Breast epithelium (tissue), 4 donors: ENCODE measurements around the gene CTNNBL1. TPM values are rescaled to one million over a fixed set of nuclear protein-coding genes. Genes with fewer than 3 reads are reported as not detected.
"Not testable (repeated sequence)": the region's sequence is repeated elsewhere in the genome, so short reads cannot be mapped to it uniquely, and the experiment has no call there.

ENCODE experiments used
- DNase-seq, 2 donors: peaks; one replicate each; pipeline ENCODE4 v3.0.0-alpha.2; 2019; ENCODE audit warnings: low spot score in 2 of 2
- H3K27ac ChIP-seq, 2 donors: fragments of 200-600 bp; sonication (generic) in 1 of 2; one replicate each; pipeline ENCODE4 v1.5.1; 2016 to 2019; ENCODE audit warnings: mild to moderate bottlenecking in 1 of 2
- H3K27me3 ChIP-seq, 2 donors: fragments of 200-600 bp; sonication (generic) in 1 of 2; one replicate each; pipeline versions ENCODE4 v1.5.1 to v1.6.0; 2017 to 2019; ENCODE audit warnings: control low read depth in 1 of 2, mild to moderate bottlenecking in 1 of 2
- H3K36me3 ChIP-seq: fragments of 200-600 bp; one replicate; pipeline ENCODE4 v1.5.1; 2019
- H3K4me1 ChIP-seq, 2 donors: fragments of 200-600 bp; sonication (generic); one replicate each; pipeline ENCODE4 v1.5.1; 2016 to 2019; ENCODE audit warnings: control low read depth in 1 of 2
- H3K4me3 ChIP-seq, 3 donors: fragments of 200-600 bp; sonication (generic); 1 replicate in 2 of 3; 2 replicates in 1 of 3; pipeline ENCODE4 v1.5.1; 2016 to 2019; ENCODE audit warnings: mild to moderate bottlenecking in 3 of 3, moderate library complexity in 2 of 3
- H3K9me3 ChIP-seq, 2 donors: fragments of 200-600 bp; sonication (generic) in 1 of 2; one replicate each; pipeline ENCODE4 v1.5.1; 2016 to 2019; ENCODE audit warnings: control low read depth in 1 of 2
- CTCF ChIP-seq, 3 donors: fragments of 450-650 bp; IDR thresholded peaks; one replicate each; pipeline ENCODE4 v1.5.1; 2016 to 2017; ENCODE audit warnings: antibody characterized with exemption in 3 of 3, mild to moderate bottlenecking in 3 of 3, moderate library complexity in 3 of 3
- POLR2A ChIP-seq: fragments of 450-650 bp; IDR thresholded peaks from one replicate; pipeline ENCODE4 v1.6.1; 2016; ENCODE audit warnings: antibody characterized with exemption, mild to moderate bottlenecking, moderate library complexity
- POLR2AphosphoS5 ChIP-seq, 3 donors: sonication (generic); formaldehyde crosslinking; IDR thresholded peaks; one replicate each; pipeline ENCODE4 v1.6.1; 2017; ENCODE audit warnings: antibody characterized with exemption in 3 of 3
- intact Hi-C: fragments of 100-400 bp; cut with DNase I; formaldehyde crosslinking; loops from one replicate; pipeline ENCODE4 v1.15.1; 2023; ENCODE audit warnings: low total_unique reads
- total RNA-seq, 3 donors: library from RNA; depleted of rRNA; stranded (reverse); fragments of >200 nt; gene quantifications; one replicate each; pipeline ENCODE4 v1.1.0, GENCODE V29; 2016

Gene CTNNBL1
- total RNA-seq, 3 donors from 2014 or later = 32.2 to 37.0 (median 32.4) TPM

- Histone ChIP-seq H3K36me3 (no peaks in the 10 kb centered on the region), H3K27ac (no peak overlapping the region), H3K9me3 (no peaks in the 10 kb centered on the region), H3K27me3 (no peaks in the 10 kb centered on the region), H3K4me3 (no peak overlapping the region), H3K4me1 (no peaks in the 10 kb centered on the region)
- intact Hi-C loops = no loop called here
- no peak for TF ChIP-seq POLR2A
- TF ChIP-seq POLR2AphosphoS5 (IDR thresholded peaks at IDR 0.05) = no peak
- no peak for TF ChIP-seq CTCF (IDR thresholded peaks at IDR 0.05)
- no peak for DNase-seq
Measured at GRCh38 chr20:37853823-37854375, 160.1 kb downstream of the CTNNBL1 start.

DNA sequence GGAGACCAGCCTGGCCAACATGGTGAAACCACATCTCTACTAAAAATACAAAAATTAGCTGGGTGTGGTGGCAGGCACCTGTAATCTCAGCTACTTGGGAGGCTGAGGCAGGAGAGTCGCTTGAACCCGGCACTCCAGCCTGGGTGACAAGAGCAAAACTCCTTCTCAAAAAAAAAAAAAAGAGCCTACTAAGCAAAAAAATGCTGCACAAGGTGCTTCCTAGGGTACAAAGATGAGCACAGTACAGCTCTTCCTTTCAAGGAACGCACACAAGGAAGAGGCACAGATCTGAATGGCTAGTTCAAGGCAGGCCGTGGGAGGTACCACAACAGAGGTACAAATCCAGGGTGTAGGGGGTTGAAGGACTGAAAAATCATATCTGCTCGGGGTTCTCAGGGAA is 162.2 kb downstream of the CTNNBL1 start:
- H3K9me3 ChIP-seq, H3K27ac ChIP-seq, intact Hi-C loops, H3K4me3 ChIP-seq, H3K4me1 ChIP-seq, H3K27me3 ChIP-seq, DNase-seq, H3K36me3 ChIP-seq: not testable (repeated sequence)

GRCh38 chr20:37856932-37857660 is 163.3 kb downstream of the CTNNBL1 start:
- DNase-seq = no peak
- H3K4me1 ChIP-seq = no peaks in the 10 kb centered on the region
- intact Hi-C loops = no loop called here
- no peak overlapping the region for H3K27ac ChIP-seq
- H3K36me3 ChIP-seq = no peaks in the 10 kb centered on the region
- TF ChIP-seq POLR2AphosphoS5 (IDR thresholded peaks at IDR 0.05) (no peak), CTCF (IDR thresholded peaks at IDR 0.05) (no peak), POLR2A (no peak)
- H3K27me3 ChIP-seq = no peaks in the 10 kb centered on the region
- H3K4me3 ChIP-seq = no peak overlapping the region
- H3K9me3 ChIP-seq = no peaks in the 10 kb centered on the region

DNA sequence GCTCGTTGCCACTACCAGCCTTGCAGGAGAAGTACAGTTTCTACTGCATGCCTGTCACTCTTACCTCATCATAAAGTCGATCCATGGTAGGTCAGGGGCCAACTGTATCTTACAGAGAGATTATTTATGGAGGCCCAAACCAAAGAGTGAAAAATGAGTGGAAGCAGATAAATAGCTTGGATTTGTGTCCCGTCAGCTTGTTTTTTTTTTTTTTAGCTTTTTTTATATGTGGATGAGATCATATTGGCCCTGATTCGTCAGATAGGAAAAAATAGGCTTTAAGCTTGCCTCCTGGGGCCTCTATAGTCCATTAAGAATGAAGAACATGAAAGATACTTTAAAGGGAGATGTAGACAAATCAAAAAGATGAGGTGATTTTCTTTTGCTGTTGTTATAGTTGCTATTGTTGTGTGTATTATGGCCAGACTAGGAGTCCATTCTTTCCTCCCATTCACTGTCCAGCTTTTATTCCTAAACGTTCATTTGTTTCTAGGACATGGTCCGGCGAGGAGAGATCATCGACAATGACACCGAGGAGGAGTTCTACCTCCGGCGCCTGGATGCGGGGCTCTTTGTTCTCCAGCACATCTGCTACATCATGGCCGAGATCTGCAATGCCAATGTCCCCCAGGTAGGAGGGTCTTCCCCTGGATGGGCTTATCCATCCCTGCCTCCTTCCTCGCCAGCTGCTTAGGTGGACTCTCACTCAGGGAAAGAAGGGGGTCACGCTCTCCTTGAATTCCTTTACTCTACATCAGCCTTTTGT is 165.8 kb downstream of the CTNNBL1 start:
- no peak for DNase-seq
- Histone ChIP-seq H3K27ac (no peak overlapping the region), H3K4me1 (no peaks in the 10 kb centered on the region), H3K9me3 (no peaks in the 10 kb centered on the region), H3K36me3 (no peaks in the 10 kb centered on the region), H3K4me3 (no peak overlapping the region), H3K27me3 (no peaks in the 10 kb centered on the region)
- intact Hi-C loops = no loop called here
- TF ChIP-seq POLR2AphosphoS5 (IDR thresholded peaks at IDR 0.05) (no peak), CTCF (IDR thresholded peaks at IDR 0.05) (no peak), POLR2A (no peak)

DNA sequence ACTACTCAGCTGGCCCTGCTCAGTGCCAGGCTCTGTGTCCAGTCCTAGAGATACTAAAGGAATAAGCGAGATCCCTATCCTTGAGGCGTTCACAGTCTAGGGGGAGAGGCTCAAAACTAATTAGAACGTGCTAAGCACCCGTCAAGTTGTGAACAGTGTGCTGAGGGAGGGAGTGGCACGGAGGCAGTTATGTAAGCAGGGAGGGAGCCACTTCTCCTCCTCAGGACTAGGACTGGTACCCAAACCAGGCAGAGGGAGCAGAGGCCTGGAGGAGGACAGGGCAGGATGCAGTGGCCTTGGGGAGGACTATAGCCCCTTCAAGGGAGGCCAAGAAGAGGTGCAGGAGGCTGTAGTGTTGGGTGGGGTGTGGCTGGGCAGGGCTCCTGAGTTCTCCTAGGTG is 169.5 kb downstream of the CTNNBL1 start:
- Histone ChIP-seq H3K4me1 (no peaks in the 10 kb centered on the region), H3K36me3 (no peaks in the 10 kb centered on the region), H3K27me3 (no peaks in the 10 kb centered on the region), H3K9me3 (no peaks in the 10 kb centered on the region), H3K27ac (no peak overlapping the region), H3K4me3 (no peak overlapping the region)
- TF ChIP-seq POLR2A (no peak), POLR2AphosphoS5 (IDR thresholded peaks at IDR 0.05) (no peak), CTCF (IDR thresholded peaks at IDR 0.05) (no peak)
- no peak for DNase-seq
- intact Hi-C loops = no loop called here
